Brain pericyte (primary cell): ENCODE measurements around the gene MFSD1.

Source experiments
- DNase-seq: peaks from one replicate; pipeline ENCODE4 v3.0.0-alpha.2; 2012; ENCODE audit warnings: low read depth, low spot score

MFSD1 gene

DNA sequence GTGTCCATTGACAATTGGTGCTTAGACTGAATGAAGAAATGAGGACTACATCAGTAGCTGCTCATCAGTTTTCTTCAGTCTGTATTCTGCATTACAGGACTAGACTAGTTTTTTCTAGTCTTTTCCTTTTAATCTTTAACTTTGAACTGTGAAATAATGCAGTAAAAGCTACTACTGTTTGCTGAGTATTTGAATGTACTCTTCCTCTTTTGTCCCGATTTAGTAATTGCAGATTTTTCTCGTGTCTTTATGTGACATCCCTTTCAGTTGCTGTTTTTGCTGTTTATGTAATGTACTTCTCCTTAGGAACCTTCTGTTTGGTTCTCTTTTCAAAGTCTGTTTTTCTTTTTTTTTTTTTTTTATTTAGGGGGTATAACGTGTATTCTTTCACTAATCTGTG is 17.4 kb downstream of the MFSD1 start:
- no peak for DNase-seq

DNA sequence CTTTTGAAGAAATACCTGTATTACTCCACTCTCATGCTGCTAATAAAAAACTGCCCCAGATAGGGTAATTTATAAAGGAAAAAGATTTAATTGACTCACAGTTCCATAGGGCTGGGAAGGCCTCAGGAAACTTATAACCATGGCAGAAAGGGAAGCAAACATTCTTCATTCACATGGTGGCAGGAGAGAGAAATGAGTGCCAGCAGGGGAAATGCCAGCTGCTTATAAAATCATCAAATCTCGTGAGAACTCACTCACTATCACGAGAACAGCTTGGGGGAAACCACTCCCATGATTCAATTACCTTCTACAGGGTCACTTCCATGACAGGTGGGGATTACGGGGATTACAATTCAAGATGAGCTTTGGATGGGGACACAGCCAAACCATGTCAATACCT is 18.7 kb downstream of the MFSD1 start:
- DNase-seq: no peak

DNA sequence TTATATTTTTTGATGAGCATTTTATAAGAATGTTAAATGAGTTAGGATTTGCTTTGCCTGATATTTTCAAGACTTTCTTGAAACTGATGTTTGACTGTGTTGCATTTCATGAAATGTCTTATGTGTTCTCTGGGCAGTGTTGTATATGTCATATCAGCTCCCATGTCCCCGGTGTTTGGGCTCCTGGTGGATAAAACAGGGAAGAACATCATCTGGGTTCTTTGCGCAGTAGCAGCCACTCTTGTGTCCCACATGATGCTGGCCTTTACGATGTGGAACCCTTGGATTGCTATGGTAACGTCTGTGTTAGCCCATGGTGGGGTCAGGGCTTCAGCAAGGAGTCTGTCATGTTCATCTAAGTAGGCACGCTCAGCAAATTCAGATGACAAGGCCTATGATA is 20.0 kb downstream of the MFSD1 start:
- no peak for DNase-seq

DNA sequence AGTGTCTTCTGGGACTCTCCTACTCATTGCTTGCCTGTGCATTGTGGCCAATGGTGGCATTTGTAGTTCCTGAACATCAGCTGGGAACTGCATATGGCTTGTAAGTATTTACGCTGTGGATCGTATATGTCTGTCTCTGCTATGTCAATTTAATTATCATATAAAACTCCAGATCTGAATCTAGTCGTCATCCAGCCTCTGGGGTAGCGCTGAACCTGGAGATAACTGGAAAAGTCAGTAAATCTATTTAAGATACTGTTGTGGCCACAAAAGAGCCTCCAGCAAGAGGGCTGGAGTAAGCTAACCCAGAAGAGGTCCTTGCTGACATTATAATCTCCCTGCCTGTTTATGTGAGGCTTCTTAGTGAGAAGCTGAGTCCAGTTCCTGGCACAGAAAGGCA is 21.6 kb downstream of the MFSD1 start:
- no peak for DNase-seq

DNA sequence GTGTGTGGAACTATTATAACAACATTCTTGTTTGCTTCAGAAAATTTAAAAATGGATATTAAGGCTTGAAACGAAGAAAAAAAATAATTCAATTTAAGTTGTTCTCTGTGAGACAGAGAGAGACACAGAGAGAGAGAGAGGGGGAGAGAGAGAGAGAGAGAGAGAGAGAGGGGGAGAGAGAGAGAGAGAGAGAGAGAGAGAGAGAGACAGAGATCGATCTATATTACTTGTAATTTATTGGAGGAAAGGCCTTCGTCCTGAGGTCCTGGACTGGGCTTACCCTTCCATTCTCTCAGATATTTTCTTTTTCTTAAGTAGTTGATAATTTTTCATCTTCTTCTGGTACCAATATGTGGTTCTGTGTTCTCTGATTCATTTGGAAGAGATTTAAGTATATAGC is 25.9 kb downstream of the MFSD1 start:
- DNase-seq: no peak

DNA sequence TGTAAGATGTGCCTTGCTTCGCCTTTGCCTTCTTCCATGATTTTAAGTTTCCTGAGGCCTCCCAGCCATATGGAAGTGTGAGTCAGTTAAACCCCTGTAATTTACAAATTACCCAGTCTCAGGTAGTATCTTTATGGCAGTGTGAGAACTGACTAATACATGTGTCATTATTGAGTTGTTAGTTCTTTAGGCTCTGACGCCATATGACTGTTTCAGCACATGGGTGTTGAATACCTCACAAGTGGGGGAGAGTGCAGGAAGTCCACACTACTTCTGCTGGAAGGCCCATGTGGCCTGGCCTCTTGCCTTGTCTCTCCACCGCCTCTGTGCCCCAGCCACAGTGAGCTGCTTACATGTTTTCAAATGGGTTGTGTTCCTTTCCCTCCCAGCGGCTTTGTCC is 28.5 kb downstream of the MFSD1 start:
- DNase-seq: no peak

DNA sequence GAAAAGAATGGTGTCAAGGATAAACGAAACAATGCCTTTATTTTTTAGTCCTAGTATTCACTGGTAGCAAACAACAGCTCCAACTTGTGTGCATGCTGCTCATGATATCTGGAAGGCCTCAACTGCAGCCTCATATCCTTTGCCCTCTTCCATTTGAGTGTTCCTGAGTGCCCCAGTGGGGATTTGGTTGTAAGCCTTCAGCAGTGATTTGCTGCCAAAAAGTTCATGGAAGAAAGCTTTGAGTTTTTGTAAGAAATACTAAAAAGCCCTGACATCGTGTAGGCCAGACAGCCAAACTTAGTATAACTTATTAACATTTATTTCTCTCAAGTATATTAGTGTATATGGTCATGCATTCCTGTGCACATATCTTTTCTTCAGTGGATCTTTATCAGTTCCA is 30.0 kb downstream of the MFSD1 start:
- no peak for DNase-seq

DNA sequence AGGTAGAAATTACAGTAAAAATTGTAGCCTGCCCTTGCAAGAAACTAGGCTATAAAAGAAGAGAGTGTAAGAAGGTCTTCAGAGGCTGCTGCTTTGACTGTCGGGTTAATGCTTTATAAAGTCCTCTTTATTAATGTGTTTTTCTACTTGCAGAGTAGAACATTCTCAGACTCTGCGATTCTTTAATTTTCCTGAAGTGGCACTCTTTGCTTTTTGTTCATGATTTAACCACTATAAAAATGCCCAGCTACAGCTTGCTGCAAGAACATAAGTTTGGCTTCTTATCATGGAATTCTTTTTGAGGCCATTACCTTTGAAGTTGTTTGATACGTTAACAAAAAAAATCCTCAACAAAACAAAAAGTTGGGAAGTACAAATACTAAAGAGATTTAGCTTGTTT is 33.8 kb downstream of the MFSD1 start:
- no peak for DNase-seq

DNA sequence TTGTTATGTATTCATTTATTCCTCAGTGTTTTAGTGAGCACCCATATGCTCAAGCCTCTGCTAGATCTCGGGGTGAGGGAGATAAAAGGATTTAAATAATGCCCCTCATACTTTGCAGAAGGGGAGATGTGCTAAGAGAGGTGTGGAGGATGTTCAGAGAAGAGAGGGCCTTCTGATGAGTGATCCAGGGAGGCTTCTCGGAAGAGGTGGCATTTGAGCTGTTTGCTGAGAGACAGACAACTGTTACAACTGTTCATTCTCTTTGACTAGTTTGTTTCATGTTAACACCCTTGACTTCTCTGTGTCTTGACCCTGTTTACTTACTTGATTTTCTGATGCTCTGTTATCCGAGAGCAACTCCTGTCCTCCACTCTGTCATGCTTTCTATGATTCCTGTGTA is 34.5 kb downstream of the MFSD1 start:
- no peak for DNase-seq

DNA sequence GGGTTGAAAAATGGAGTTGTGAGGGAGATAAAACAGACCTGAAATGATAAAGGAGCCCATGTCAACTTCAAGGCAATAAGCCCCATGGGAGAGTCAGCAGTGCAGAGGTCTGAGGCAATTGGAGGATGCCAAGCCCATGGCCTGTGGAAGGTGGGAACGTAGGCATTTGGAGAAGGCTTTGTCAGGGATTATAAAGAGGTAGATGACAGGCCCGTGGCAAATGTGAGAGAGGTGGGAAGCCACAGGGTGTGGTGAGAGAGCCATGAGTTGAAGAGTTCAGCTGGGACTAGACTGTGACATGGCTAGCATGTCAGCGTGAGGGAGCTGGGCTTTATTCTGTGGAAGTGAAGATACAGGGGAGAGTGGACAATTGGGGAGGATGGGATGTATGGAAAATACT is 35.4 kb downstream of the MFSD1 start:
- no peak for DNase-seq

DNA sequence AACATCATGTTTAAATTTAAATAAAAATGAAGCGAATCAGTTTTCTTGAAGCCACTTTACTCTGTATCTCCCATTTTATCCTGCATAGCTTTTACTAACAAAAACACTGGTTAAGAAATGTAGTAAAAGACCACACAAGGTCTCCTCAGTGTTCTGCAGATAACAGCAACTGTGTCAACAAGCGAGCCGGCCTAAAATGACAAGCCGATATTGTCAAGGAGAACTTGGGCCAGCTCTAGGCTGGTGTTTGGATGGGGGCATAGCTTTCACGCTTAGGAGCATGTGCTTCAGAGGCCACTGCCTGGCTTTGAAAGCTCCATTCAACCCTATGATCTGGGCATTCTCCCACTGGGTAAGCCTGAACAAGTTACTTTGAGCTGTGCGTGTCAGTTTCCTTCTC is 38.1 kb downstream of the MFSD1 start:
- DNase-seq: no peak

DNA sequence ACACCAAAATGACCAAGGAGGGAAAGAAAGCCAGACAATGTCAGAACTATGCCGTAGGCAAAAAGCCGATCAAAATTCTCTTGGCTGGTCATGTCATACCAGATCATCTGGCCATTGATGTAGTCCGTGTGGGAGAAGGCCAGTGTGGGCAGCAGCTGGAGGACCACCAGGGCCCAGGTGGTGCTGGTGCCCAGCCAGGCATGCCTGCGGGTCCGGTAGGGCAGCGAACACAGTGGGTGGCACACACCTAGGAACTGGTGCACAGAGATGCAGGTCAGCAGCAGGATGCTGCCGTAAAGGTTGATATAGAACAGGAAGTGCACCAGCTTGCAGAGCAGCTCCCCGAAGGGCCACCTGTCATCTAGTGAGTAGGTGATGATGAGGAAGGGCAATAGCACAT is 39.5 kb downstream of the MFSD1 start:
- DNase-seq: no peak

DNA sequence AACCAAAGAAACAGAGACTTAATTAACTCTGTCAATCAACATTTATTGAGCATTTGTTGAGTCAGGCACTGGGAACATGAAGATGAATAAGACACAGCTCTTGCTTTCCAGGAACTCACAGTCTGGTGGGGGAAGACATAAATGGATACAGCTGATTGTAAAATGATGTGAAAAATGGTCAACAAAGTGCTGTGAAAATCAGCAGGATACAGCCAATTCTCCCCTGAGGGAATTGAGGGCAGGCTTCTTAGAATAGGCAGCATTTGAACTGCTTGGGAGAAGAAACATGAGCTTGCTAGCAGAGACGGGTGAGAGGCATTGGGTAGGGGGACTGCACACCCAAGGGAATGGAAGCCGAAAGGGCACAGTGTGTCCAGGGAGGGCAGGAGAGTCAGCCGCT is 41.1 kb downstream of the MFSD1 start:
- DNase-seq: no peak

DNA sequence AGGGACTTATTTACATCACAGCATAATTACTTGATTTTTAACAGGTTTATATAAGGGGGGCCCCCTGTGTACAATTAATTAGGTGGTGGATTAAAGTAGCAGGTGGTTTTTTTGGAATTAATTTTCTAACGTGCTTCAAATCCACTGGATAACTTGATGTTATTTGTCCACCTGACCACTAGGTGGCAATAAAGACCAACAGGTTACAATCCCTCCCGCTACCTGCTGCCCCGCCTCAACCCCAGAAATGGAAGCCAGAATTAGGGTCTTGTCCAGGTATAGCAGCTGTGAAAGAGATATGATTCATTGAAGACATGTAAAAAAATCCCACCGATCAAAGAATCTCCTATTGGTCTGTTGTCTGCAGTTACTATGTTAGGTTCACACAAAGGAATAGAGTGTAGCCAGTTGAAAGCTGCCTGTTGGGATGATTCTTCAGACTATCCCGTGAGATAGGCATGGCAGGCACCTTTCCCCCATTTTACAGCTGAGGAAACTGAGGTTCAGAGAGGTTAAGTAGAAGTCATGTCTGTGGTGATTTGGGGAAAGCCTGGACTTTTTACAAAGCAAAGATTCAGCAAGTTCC is 44.0 kb downstream of the MFSD1 start:
- no peak for DNase-seq

DNA sequence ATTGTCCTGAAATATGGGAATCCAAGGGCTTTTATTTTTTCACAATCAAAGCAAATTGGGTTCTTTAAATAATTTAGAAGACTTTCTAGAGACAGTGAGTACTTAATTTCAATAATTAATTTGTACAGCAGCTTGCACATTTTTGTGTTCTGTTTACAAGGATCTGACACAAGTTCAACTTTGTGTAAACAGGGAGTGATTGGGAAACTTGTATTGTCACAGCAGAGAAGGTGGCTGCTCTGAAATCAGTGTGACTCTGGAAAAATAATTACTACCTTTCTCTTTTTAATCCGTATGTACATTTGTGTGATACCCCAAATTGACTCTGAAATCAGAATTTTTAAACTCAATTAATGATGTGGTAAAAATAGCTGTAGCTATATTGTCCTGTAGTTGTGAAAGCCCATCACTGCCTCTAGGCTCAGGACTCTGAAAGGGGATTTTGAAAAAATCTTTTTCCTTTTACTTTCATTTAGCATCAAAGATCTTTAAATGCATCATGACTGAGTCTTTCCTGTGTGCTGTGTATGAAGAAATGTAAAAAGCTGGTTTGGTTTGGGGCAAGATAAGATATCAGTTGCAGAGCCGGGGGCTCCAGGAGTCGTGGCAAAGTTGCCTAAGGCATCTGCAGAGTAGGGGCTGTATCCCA is 45.1 kb downstream of the MFSD1 start:
- DNase-seq: no peak

DNA sequence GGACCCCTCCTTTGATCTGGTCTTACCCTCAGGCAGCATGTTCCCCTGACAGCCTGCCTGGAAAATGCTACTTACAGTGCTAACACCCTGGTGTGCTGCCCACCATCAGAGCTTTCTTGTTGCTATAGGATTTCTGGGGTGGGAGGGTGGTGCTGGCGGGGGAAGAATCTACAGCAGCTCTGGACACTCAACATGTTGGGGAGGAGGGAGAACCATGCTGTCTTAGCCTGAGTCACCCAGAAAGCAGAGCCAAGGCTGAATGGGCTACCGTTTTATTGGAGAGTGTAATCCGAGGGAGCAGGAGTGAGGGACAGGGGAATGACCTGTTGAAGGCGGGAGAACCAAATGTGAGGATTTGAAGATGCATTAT is 45.6 kb downstream of the MFSD1 start:
- no peak for DNase-seq

DNA sequence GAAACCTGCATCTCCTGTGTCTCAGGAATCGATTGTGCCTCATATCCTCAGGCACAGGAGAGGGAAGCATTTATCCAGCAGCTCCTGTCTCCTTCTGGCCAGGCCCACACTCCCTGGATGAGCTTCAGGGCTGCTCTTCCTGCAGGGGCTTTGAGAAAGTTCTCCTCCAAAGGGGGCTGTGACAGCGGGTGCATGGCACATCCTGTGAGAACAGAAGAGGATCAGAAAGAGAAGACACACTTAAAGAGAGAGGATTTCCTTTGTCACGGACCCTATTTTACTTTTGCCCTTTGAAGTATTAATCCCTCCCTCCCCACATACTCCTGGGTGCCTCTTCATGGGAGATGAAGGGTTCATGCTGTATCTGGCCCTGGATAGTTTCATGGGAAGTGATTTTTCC is 46.0 kb downstream of the MFSD1 start:
- DNase-seq: no peak

DNA sequence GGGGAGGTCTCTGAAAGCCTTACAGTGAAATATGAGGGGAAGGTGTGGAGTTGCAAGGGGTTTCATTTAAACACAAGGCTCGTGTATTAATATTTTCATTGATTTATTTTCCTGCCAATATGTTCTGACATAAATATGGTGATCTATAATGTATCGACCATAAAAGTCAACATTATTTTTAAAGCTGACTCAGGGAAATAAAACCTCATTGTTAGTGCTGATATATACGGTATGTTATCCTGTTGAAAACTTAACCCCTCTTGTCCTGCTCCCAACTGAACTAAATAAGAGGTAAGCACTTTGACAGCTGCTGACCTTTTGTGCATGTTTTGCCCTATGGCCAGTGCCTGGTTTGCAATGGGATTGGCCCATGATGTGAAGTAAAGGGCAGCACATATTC is 47.9 kb downstream of the MFSD1 start:
- no peak for DNase-seq

DNA sequence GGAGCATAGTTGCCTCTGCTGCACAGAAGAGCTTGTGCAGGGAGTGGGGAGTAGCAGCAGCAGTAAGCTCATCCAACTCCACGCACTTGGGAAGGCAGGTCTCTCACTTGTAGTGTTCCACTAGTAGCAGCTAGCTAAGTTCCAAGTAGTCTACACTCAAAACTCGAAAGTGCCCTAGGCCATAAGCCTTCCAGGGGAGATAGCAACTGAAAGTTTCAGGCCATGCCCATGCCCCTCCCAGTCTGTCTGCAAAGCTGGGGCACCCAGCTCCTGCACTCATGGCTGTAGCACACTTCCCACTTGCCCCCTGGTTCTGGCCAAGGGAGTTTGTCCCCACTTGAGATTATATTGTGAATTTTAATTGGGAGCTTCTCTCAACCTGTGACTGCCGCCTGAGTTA is 57.5 kb downstream of the MFSD1 start:
- DNase-seq: no peak

DNA sequence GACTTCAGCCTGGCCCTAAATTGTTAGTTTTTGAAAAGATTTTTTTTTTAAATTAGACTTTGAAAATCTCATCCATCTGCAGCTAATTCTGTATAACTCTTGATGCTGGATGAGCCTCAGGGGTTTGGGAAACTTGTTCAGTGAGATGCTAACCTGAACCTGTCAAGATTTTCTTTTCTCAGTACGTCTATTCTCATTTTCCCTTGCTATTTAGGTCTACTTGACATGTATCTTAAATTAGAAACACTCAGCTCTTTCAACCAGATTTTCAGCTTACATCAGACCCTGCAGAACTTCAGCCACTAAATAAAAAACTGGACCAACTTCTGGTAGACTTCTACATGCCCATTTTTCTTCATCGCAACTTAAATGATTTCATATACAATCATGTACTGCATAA is 61.4 kb downstream of the MFSD1 start:
- DNase-seq: no peak

DNA sequence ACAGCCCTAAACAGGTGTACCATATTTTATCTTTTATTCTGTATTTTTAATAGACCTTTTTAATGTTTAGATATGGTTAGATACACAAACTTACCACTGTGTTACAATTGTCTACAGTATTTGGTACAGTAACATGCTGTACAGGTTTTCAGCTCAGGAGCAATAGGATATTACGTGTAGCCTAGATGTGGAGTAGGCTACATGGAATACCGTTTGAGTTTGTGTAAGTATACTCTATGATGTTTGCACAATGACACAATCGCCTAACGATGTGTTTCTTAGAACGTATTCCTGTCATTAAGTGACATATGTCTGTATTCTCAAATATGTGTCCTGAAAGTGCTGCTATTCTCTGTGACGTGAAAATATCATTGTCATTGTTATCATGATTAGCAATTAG is 62.6 kb downstream of the MFSD1 start:
- no peak for DNase-seq

DNA sequence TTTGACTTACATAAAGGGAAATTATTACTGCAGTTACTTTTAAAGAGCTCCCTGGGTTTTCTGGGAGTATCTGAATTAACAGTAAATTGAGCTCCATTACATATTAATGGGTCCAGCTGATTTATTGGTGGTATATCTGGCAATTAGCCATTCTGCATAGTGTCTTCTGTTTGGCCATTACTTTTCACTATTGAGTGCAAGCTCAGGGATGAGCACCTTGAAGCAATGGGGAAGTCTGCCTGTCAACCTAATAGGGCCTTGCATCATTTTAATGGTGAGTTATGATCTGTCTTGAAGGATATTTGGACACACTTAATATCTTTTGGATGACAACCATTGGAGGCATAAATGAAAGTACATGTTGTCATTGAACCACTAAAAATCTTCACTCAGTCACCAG is 73.8 kb downstream of the MFSD1 start:
- DNase-seq: no peak
